Prostate gland (tissue), 2 donors: ENCODE results near the gene BATF3.

Source experiments
- POLR2A ChIP-seq: fragments of 450-650 bp; IDR thresholded peaks from one replicate; pipeline ENCODE4 v1.6.1; 2016; ENCODE audit warnings: antibody characterized with exemption, mild to moderate bottlenecking
- POLR2AphosphoS5 ChIP-seq: sonication (generic); formaldehyde crosslinking; IDR thresholded peaks from one replicate; pipeline ENCODE4 v1.6.1; 2017; ENCODE audit warnings: antibody characterized with exemption
- TF ChIP-seq, protein P1 (sequence below), 4 experiments: fragments of 200-600 bp in 2 of 4; fragments of 450-650 bp in 2 of 4; sonication (generic) in 2 of 4; IDR thresholded peaks; 1 replicate in 3 of 4; 2 replicates in 1 of 4; pipeline ENCODE4 v1.5.1; 2016 to 2019; ENCODE audit warnings: antibody characterized with exemption in 4 of 4, mild to moderate bottlenecking in 2 of 4, moderate library complexity in 2 of 4

DNA sequence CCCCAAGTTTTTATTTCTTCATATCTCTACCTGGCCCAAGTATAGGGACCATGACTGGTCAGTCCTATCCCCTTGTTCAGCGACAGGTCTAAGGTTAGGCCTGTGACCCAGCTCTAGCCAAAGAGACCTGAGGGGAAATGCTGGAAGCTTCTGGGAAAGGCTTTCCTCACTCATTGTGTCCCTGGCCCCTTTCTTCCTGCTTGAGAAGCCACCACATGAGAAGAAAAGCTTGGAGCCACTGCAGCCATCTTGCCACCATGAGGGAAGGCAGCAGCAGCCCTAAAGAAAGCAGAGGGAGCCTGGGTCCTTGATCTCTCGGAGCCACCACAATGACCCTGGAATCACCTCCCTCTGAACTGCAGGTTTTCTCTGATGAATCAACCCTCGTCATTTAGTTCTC is 47.7 kb downstream of the BATF3 start:
- TF ChIP-seq, protein P1, sequence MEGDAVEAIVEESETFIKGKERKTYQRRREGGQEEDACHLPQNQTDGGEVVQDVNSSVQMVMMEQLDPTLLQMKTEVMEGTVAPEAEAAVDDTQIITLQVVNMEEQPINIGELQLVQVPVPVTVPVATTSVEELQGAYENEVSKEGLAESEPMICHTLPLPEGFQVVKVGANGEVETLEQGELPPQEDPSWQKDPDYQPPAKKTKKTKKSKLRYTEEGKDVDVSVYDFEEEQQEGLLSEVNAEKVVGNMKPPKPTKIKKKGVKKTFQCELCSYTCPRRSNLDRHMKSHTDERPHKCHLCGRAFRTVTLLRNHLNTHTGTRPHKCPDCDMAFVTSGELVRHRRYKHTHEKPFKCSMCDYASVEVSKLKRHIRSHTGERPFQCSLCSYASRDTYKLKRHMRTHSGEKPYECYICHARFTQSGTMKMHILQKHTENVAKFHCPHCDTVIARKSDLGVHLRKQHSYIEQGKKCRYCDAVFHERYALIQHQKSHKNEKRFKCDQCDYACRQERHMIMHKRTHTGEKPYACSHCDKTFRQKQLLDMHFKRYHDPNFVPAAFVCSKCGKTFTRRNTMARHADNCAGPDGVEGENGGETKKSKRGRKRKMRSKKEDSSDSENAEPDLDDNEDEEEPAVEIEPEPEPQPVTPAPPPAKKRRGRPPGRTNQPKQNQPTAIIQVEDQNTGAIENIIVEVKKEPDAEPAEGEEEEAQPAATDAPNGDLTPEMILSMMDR (IDR thresholded peaks at IDR 0.05), result no peak
- TF ChIP-seq POLR2A, result no peak
- TF ChIP-seq POLR2AphosphoS5, result no peak
